ENCODE measurements around the gene CD86. TPM values are rescaled to one million over a fixed set of nuclear protein-coding genes. Genes with fewer than 3 reads are reported as not detected.

Gene CD86
- polyA plus RNA-seq, 2 of the 4 experiments (the other 2 are of a cell fraction): 0.12 TPM; not detected in 1

- ATAC-seq: no peak
- no peak overlapping the region for H3K4me2 ChIP-seq
- H3K27ac ChIP-seq: no peak overlapping the region
- H3K4me1 ChIP-seq: no peaks in the 10 kb centered on the region
- 4% methylated on average over 4 of the region's 4 CpGs for WGBS (ENCODE audit: missing lambda C conversion rate)
- H3K9me3 ChIP-seq: no peaks in the 10 kb centered on the region
- no peak for FAIRE-seq
- ChIA-PET CTCF (interaction anchor here (1.8 kb wide), 1 partner anchor 16 kb away, joined by 5 read pairs; no protein-coding TSS in a partner anchor), POLR2A (no interaction called here)
- TF ChIP-seq NPAS2 (CRISPR knock-in tag; IDR thresholded peaks at IDR 0.05; ENCODE audit: borderline replicate concordance): no peak
- no peak for TF ChIP-seq MAX (IDR thresholded peaks at IDR 0.05)
- TF ChIP-seq HMGXB4 (CRISPR knock-in tag; IDR thresholded peaks at IDR 0.05; ENCODE audit: borderline replicate concordance): no peak
- no peak for TF ChIP-seq TFCP2L1 (CRISPR knock-in tag; IDR thresholded peaks at IDR 0.05)
- no peak for TF ChIP-seq FOSL2 (IDR thresholded peaks at IDR 0.05)
- TF ChIP-seq FOSL2 (CRISPR knock-in tag; IDR thresholded peaks at IDR 0.05): no peak
- no peak for TF ChIP-seq HDAC2 (IDR thresholded peaks at IDR 0.05)
- TF ChIP-seq ZC3H11A (IDR thresholded peaks at IDR 0.05): no peak
- TF ChIP-seq CBX2 (IDR thresholded peaks at IDR 0.05; ENCODE audit: borderline replicate concordance, low read depth): no peak
- TF ChIP-seq CHD2 (IDR thresholded peaks at IDR 0.05; ENCODE audit: low read length, partially characterized antibody): no peak
- no peak for TF ChIP-seq KDM5A (IDR thresholded peaks at IDR 0.05)
- TF ChIP-seq CTCF (IDR thresholded peaks at IDR 0.05): no peak
- no peak for TF ChIP-seq ESRRA (IDR thresholded peaks at IDR 0.05; ENCODE audit: borderline replicate concordance, low read length)
- no peak overlapping the region for H3K4me3 ChIP-seq
- DNase-seq (ENCODE audit: low read depth in 1 of 2, low spot score in 1 of 2): no peak
Observed at GRCh38 chr3:122011396-122011795, 43.8 kb upstream of the CD86 start.

- Histone ChIP-seq H3K9me3 (no peaks in the 10 kb centered on the region), H3K4me3 (no peak overlapping the region), H3K4me1 (no peaks in the 10 kb centered on the region), H3K27ac (no peak overlapping the region), H3K4me2 (no peak overlapping the region)
- no peak for DNase-seq (ENCODE audit: low read depth in 1 of 2, low spot score in 1 of 2)
- ChIA-PET POLR2A (no interaction called here), CTCF (no interaction called here)
- no peak for FAIRE-seq
- WGBS (ENCODE audit: missing lambda C conversion rate): 28% methylated on average over 1 of the region's 1 CpG
- no peak for ATAC-seq
- TF ChIP-seq EHMT2 (IDR thresholded peaks at IDR 0.05; ENCODE audit: low read depth) (no peak), CEBPB (IDR thresholded peaks at IDR 0.05) (no peak), KDM1A (IDR thresholded peaks at IDR 0.05; ENCODE audit: low read depth) (no peak), RAD21 (conservative IDR thresholded peaks at IDR 0.05 in 1 of 2, IDR thresholded peaks at IDR 0.05 in 1 of 2) (no peak), FOSL2 (IDR thresholded peaks at IDR 0.05) (no peak), FOSL2 (CRISPR knock-in tag; IDR thresholded peaks at IDR 0.05) (no peak), CTCF (IDR thresholded peaks at IDR 0.05) (no peak), RFX5 (IDR thresholded peaks at IDR 0.05) (no peak), NPAS2 (CRISPR knock-in tag; IDR thresholded peaks at IDR 0.05; ENCODE audit: borderline replicate concordance) (no peak), BCL3 (IDR thresholded peaks at IDR 0.05) (no peak), EHF (CRISPR knock-in tag; IDR thresholded peaks at IDR 0.05) (no peak), TP53 (CRISPR knock-in tag; IDR thresholded peaks at IDR 0.05) (no peak), ZC3H11A (IDR thresholded peaks at IDR 0.05) (no peak), PHF8 (IDR thresholded peaks at IDR 0.05; ENCODE audit: borderline replicate concordance, low read depth) (no peak)
Observed at GRCh38 chr3:122012821-122013220, 42.3 kb upstream of the CD86 start.

Measured in A549 (cell line).